Measurements from ENCODE around the gene TMC3.

TMC3 gene

DNA sequence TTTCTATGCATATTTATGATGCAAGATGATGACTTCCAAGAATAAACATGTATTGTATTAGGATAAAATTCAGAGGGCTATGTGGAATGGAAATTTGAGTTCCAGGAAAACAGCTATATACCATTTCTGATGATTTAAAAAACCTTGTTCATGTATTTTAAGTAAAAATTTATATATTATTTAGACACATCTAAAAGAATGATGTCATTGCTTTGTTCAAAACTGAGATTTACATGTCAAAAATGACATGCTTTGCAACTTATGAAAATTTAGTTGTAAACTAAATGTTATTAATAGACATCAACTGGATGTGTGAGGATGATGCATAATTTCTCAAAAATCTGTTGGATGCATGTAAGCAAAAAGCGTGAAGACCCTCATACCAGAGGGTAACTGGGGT, 52.3 kb downstream of the TMC3 start:
- DNase-seq = no peak

DNA sequence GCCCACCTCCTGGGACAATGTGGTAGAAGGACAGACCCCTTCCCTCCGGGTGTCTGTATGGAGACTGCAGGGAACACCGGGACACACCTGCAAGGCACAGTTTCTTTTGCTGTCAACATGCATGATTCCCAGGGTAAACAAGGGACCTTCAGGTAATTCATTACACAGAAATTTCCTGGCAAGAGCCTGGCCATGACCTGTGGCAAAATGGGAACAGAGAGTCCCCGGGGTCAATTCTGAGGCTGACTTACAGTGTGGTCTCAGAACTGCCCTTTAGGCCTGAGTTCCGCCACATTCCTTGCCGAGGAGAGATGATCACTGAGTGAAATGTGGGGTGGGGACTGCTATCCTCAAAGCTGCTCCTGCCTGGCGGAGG, 56.4 kb downstream of the TMC3 start:
- DNase-seq = no peak

DNA sequence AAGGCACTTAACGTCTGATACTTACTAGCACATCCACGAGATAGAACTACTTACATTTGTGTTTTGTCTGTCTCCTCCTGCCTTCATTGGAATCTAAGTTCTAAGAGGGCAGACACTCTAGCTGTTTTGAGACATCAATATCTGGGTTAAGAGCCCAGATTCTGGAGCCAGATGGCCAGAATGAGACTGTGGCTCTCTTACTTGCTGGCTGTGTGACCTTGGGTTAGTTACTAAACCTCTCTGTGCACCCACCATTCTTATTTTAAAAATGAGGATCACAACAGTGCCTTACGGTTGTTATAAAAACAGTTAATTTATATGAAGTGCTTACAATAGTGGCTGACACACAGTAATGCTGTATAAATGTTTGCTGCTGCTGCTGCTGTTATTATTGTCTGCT, 57.7 kb downstream of the TMC3 start:
- no peak for DNase-seq

DNA sequence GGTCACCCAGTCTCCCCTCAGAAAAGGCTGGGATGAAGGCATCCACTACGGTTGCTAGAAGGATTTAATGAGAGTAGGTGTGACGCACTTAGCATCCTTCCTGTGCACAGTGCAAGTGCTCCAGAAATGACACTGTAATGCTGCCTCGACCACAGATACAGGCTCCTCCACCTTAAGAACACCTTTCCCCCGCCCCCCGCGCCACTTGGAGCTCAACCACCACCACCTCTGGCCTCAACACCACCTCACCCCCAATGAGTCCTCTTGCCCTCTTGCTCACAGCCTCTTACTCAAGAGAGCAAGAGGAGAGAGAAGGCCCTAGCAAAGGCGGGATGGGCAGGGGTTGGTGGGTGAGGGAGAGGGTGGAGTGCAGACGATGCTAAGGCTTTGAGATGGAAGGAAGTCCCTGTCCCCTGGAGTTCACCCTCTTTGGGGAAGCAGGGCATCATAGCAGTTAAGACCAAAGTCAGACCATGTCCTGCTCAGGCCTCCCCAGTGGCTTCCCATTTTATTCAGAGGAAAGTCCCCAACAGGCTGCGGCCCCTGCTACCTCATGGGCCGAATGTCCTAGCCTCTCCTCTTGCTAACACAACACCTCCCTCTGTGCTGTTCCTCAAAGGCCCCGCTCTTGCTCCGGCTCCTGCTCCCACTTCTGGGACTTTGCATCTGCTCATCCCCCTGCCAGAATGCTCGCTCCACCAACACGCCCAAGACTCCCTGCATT, 58.4 kb downstream of the TMC3 start:
- DNase-seq = no peak

DNA sequence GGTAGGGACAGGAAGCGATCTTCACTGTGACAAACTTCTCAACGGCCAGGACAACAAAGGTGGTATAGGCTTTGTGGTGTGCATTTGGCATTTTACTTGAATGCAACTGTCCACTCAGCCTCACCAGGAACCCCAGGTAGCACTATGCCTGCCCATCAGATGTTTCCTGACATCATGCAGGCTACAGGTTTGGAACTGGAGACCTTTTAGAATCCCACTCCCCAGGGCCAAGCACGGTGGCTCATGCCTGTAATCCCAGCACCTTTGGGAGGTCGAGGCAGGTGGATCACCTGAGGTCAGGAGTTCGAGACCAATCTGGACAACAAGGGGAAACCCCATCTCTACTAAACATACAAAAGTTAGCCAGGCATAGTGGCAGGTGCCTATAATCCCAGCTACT, 59.6 kb downstream of the TMC3 start:
- no peak for DNase-seq

DNA sequence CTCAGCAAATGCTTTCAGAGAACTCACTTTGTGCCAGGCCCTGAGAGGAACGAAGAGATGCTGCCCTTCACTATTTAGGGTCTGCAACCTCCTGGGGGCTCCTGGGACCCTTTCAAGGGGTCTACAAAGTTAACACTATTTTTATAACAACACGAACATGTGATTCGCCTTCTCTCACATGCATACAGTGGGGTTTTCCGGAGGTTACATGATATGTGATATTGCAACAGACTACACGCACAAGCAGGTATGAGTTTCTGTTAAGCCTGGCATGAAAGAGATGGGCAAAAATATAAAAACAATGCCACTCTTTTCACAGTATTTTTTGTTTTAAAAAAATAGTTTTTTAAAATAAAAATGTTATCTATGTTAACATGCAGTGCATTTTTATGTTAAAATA, 60.3 kb downstream of the TMC3 start:
- no peak for DNase-seq

DNA sequence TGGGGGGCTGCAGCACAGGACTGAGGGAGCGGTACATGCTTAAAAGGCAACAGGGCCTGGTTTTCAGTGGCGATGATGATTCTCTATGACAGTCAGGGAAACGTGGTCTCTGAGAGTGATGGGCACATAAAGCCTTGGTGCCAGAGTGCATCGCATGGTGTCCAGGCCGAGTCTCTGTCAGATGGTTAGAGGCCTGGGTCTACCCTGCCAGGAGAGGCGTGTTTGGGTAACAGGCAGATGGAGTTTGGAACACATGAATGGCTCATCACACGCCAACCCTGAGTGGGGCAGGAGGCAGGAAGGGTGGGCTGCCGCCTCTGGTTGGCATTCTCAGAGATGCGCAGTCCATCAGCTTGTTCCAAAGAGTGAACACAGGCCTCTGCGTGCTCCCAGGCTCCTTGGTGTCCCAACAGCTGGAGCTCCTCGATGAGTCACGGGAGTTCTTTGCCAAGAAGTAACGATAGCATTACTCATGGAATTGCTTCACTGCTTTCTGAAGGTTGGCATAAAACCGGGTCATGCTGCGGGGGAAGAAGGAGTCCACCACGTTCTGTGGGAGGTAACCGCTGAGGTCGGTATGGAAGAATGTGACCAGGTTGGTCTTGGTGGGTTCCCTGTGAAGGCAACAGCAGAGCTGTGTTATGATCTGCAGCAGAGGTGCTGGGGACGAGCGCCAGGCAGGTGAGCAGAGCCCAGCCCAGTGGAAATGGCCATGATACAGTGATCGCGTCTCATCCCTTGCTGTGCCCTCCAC, 61.0 kb downstream of the TMC3 start:
- DNase-seq = no peak

DNA sequence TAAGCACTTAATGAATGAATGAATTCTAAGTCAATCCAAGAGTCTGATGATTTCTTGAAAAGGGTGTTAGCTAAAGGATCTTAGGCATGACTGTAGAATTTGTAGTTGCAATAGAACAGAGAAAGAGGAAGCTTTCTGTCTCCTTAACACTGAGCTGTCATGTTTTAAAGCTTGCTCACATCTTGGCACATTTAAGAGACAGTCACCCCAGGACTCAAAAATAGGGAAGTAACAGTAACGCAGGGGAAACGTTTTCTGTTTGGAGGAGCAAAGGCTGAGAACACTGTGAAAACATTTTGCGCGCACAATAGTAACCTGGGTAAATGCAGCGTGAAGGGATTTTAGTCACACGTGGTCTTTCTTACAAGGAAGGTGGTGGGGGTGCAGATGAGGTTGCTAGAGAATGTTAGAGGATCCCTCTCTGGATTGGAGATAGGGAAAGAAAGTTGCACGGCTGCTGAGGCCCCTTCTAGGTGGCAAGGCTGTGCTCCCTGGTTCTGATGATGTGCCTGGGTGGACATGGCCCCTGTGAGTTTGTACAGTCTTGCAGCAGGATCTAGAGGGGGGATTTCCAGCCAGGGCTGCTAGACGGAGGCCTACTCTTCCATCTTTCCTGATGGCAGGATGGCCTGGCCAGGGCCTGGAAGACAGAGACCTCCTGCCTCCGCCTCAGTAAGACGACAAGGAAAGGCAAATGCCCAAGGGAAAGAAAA, 62.1 kb downstream of the TMC3 start:
- DNase-seq = no peak

DNA sequence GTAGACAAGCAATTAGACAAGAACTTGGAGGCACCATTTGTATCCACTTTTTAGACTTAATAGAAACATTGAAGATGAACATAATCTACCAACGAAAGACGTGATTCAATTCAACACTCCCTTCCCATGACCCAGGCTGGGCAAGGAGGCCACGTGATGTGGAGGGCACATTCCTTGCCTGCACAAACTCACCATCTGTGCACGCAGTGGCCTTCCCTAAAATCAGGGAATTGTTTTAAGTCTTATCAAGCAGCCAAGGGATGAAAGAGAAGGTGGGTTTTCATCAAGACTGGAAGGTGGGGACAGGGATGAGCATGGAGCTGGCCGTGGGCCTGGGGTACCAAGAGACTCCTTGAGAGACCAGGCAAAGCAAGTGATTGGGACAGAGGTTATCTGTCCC, 63.5 kb downstream of the TMC3 start:
- DNase-seq = no peak

DNA sequence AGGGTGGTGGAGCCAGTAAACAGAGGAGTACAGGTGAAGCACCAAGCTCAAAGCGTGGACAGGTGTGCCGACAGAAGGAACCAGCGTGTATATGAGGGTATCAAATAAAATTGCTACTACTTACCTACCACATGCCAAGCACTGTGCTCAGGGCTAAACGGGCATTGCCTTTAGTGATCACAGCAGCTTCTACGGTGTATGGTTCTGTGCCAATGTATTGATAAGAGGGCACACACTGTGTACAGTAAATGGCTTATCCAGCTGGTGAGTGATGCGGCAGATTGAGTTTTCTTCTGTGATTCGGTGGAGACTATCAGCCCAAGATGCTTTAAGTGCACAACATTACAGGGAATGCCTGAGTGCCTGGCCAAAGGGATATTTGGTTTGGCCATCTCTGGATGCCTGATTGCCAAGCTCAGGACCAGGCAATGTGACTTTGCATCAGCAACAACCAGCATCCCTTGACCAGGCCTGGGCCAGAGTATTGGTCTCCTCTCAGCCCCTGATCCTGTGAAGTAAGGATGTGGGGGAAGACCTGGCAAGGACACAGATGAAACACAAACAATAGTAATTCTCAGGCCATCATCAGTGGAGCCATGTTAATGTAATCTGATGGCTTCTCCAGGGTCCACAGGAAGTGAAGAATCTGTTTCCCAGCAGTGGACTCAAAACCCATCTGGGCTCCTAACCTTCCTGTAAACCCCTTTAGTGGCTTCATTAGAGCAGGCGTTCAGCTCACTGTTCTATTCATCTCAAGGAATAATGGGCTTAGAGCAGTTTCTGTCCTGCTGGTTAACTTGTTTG, 64.2 kb downstream of the TMC3 start:
- no peak for DNase-seq

DNA sequence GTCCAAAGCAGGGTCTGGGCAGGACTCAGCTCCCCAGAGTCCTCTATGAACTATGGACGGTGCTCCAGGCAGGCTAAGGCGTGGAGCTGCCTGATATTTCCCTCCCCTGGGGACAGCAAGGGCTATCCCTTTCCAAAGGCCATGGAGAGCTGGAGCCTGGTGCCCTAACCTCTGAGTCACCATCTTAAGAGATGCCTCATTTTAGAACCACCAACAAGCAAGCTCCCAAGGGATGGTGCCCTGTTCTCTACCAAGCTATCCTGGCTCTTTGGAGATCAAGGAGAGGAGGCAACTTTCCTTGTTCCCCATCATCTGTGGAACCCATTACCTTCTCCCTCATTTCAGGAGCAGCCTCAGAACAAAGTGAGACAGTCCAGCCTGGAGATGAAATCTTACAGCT, 65.8 kb downstream of the TMC3 start:
- DNase-seq = no peak

DNA sequence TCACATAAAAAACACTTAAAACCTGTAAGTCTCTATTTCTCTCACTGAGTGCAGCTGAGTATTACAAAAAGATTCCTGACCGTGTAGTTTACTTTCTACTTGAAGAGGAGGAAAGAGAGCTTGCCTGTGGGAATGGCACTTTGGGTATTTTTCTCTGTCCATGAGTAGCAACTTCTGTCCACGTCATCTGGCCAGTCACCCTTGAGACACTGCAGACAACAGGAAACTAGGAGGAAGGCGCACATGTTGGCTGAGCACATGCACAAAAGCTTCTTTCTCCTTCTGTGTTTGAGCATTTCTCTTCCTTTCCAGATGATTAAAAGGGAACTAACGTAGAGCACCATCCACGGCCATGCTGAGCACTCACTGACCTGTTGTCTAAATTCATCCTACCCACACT, 69.8 kb downstream of the TMC3 start:
- no peak for DNase-seq

DNA sequence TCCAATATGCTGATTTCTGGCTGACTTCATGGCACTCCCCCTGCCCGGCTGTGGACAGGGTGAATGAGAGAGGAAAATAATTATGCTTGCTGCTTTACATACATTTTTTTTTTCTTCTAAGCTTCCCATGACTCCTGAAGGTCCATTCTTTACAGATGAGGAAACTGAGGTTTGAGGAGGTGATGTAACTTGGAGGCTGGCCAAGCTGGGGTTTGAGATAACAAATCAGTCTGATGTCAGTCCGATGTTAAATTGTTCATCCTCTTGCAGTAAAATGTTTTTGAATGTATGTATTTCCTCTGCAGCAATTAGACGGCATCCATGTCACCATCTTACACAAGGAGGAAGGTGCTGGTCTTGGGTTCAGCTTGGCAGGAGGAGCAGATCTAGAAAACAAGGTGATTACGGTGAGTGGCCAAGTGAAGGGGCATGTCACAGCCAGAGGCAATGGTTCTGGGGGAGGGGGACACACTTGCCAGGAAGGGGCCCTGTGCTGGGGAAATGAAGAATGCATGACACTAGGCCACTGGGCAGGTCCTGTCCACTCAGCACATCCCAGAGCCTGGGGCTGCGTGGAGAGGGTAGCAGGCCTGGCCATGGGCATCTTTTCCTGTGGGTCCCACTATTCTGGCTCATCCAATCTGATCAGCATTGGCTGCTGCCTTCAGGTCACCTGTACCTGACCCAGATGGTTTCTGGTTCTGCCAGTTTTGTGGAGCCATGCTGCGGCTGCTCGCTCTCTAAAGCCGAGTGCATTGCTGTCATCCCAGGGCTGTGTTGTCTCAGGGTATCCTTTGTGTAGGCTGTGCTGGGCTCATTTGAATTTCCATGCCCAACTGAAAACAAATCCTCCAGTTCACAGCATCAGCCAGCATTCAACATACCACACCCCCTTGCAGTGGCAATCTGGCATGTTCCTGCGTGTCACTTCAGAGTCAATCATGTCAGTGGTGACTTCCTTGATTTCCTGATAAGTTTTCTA, 70.5 kb downstream of the TMC3 start:
- DNase-seq = no peak

DNA sequence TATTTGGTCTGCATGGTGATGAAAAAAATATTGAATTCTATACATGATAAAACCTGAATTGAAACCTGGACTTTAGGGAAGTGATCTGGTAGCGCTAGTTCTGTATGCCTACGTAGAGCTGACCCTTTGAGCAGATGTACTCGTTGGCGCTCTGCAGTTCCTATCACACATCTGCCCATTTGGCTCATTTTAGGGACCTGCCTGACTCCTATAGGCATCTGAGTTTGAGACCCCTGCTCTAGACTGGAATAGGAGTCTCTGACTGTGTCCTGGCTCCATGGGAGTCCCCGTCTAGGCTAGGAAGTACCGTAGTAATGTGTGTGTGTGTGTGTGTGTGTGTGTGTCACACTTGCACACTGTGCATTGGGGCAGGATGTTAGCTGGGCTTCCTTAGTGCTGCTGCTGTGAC, 71.3 kb downstream of the TMC3 start:
- no peak for DNase-seq

DNA sequence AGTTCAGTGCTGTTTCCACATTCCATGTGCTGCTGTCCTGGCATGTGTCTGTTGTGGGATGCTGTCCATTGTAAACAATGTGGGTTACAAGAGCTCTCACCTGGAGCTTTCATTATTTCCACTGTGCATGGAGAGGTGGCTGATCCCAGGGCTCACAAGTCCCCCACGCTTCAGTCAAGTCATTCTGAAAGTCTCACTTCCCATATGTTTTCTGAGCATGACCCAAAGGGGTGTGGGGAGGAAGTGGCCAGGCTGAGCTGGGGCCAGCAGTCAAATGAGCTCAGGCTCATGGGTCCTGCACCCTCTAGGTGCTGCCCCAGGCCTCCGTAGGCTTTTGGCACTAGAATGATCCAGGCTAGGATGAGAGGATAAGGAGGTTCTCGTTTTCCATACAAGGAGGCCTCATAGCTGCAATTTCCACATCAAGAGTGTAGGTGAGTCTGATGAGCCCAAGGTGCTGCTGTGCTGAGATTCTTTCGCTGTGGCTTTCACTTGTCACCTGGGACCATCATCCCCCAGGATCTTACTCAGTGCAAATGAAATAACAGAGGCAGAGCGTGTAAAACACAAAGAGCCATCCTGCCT, 72.1 kb downstream of the TMC3 start:
- no peak for DNase-seq

DNA sequence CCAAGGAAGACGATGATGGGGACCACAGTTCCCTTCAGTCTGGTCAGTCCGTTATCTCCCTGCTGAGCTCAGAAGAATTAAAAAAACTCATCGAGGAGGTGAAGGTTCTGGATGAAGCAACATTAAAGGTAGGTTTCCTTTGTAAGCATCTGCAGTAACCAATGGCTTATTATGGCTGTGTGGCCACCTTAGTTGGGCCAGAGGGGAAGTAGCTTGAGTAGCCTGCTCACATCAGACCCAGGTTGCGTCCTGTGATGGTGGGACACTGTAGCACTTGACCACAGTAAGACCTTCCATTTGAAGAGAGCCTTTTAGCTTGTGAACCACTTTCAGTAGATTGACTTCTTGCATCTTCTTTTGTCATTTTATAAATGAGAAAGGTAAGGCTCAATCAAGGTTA, 72.6 kb downstream of the TMC3 start:
- DNase-seq = no peak

DNA sequence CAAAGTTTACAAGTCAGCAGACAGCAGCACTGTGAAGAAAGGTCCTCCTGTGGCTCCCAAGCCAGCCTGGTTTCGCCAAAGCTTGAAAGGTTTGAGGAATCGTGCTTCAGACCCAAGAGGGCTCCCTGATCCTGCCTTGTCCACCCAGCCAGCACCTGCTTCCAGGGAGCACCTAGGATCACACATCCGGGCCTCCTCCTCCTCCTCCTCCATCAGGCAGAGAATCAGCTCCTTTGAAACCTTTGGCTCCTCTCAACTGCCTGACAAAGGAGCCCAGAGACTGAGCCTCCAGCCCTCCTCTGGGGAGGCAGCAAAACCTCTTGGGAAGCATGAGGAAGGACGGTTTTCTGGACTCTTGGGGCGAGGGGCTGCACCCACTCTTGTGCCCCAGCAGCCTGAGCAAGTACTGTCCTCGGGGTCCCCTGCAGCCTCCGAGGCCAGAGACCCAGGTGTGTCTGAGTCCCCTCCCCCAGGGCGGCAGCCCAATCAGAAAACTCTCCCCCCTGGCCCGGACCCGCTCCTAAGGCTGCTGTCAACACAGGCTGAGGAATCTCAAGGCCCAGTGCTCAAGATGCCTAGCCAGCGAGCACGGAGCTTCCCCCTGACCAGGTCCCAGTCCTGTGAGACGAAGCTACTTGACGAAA, 74.3 kb downstream of the TMC3 start:
- DNase-seq = no peak

DNA sequence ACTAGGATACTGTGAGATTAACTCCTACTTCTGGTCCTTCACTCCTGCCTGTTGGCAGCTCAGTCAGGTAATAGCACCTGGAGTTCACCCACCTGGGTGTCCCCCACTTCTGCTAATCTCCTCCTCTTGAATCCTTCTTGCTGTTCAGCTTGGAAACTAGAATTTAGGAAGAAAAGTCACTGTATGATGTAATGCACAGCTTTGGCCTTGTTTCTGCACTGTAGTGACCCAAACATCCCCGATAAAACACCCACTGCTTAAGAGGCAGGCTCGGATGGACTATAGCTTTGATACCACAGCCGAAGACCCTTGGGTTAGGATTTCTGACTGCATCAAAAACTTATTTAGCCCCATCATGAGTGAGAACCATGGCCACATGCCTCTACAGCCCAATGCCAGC, 74.9 kb downstream of the TMC3 start:
- no peak for DNase-seq

DNA sequence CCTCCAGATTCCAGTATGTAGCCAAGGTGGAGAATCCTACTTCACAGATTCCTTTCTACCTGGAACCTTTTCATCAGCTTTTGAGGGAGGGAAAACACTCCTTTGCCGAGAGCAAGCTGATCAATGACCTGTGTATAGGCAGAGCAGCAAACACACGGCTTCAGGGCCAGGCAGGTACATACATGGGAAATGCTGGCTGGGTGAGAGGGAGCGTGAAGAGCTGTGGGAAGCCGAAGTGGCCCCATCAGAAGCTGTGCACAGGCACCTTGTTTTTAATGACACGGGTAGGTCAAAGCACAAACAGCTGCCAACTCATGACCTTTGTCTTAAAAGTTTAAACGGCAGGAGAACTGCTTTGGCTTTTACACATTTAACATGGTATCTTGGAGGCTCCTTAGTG, 75.4 kb downstream of the TMC3 start:
- no peak for DNase-seq

DNA sequence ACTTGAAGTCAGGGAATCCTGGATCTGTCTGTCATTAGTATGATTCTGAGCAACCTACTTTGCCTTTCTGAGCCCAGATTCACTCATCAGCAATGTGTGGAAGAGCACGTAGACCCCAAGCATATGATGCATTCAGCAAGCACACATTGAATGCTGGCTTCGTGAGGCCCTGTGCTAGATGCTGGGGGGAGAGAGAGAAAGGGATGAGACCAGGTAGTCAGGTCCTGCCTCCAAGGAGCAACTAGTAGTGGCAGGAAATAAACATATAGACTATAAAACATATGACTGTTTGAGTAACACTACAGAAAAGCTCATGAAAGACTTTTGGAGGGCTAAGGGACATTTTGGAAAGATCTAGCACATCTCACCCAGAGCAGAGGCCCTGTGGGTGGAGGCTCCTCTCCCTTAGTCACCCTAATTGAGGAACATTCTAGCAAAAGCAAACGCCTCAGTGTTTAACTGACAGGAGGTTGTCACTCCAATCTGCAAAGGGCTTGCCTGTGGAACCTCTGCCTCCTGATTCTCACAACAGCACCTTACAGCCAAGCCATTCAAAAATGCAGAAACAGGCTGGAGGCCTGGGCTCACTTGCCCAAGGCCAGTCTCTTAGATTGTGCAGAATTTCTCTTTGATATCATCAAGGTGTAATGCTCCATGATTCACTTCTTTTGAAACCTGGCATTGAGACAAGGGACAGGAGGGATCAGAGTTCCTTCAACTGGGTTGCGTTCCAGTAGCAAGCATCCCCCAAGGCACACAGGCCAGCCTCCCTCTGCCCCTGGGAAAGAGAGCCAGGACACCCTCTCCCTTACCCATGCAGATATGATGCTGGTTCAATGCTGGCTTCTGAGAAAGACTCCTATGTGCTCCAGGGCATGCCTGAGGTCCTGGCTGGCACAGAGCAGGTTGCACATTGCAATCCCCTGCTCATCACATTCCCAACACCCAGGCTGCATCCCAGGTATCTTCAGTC, 76.1 kb downstream of the TMC3 start:
- DNase-seq = no peak
